HepG2 (cell line): Measurements from ENCODE around the gene RECQL5.

Experiments
- EZH2 ChIP-seq: conservative IDR thresholded peaks from 2 replicates; pipeline ENCODE4 v1.6.1; 2012; ENCODE audit warnings: mild to moderate bottlenecking, low read depth, low read length, moderate library complexity
- GPN1 ChIP-seq: sonication (generic); formaldehyde crosslinking; IDR thresholded peaks from 2 replicates; pipeline ENCODE4 v1.5.1; 2020; ENCODE audit warnings: missing genetic modification reagents, borderline replicate concordance
- KDM3A ChIP-seq: IDR thresholded peaks from 2 replicates; pipeline ENCODE4 v1.6.1; 2018; ENCODE audit warnings: low read depth, missing compliant biosample characterization
- SMC3 ChIP-seq: IDR thresholded peaks from 2 replicates; pipeline ENCODE4 v1.6.1; 2011; ENCODE audit warnings: low read length, improper control_type of control experiment

DNA sequence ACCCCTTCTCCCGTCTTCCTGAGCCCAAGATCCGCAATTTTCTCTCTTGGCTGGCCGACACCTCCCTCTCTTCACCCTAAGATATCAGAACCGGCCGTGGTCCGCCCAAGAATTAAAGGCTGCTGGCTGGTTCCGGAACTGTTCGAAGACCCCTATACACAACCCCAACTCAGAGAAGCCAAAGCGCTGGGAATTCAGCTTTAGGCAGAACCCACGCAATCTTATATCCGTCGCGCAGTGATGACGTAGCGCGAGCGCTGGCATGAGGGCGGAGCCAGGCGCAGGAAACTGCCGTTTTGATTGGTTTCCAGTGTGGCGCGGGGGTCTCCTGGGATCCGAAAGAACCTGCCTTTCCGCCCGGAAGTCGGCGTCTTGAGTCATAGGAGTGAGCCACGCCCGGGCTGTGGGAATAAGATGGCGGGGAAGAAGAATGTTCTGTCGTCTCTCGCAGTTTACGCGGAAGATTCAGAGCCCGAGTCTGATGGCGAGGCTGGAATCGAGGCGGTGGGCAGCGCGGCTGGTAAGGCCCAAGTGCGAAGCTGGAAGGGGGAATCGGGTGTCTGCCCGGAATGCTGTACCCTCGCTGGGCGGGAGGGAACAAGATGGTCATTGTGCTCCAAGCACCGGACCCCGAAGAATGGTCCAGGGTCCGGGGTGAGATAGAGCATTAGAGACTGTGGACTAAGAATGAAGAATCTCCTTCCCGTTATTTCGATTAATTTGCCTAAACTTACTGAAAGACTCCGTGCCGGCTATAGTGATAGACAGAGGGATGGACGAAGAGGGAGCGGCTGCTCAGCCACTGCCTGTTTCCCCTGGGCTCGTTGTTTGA, at the start of gene RECQL5, which contains the start of gene SAP30BP:
- TF ChIP-seq SMC3 = peak; percentile 31; the same call in 1 of the 2 replicates
- TF ChIP-seq KDM3A (CRISPR knock-in tag) = no peak
- no peak for TF ChIP-seq GPN1 (CRISPR knock-in tag)
- no peak for TF ChIP-seq EZH2
